ENCODE measurements around the gene GSE1. TPM values are rescaled to one million over a fixed set of nuclear protein-coding genes. Genes with fewer than 3 reads are reported as not detected.

The GSE1 gene
- total and polyA plus RNA-seq, 9 of the 15 experiments (the other 6 are each of a cell fraction or from before 2014, with no cell fraction given), result 12.2 to 244 (median 57.9) TPM

- TF ChIP-seq RBBP5 (IDR thresholded peaks at IDR 0.05; ENCODE audit: borderline replicate concordance, insufficient read depth, low read length, poor library complexity, severe bottlenecking), result peak; percentile 79
- TF ChIP-seq PHF8 (IDR thresholded peaks at IDR 0.05; ENCODE audit: borderline replicate concordance, low read length), result peak; percentile 30; the same call in 1 of the 2 replicates
- TF ChIP-seq TAF9B (IDR thresholded peaks at IDR 0.05; ENCODE audit: partially characterized antibody), result no peak
- TF ChIP-seq ETV6 (IDR thresholded peaks at IDR 0.05; ENCODE audit: borderline replicate concordance in 1 of 2, low read depth in 2 of 2, low read length in 1 of 2), result no peak; a peak in 1 of 4 replicates
- no peak for TF ChIP-seq ETV6 (CRISPR knock-in tag; IDR thresholded peaks at IDR 0.05; ENCODE audit: borderline replicate concordance)
- TF ChIP-seq ZNF586 (CRISPR knock-in tag; conservative IDR thresholded peaks at IDR 0.05), result no peak
- no peak for TF ChIP-seq ZNF79 (CRISPR knock-in tag; IDR thresholded peaks at IDR 0.05; ENCODE audit: low read depth)
- TF ChIP-seq ZNF3 (CRISPR knock-in tag; IDR thresholded peaks at IDR 0.05), result no peak
- no peak for TF ChIP-seq PTTG1 (tag; IDR thresholded peaks at IDR 0.05; ENCODE audit: low read depth)
- no peak for TF ChIP-seq NUFIP1 (IDR thresholded peaks at IDR 0.05; ENCODE audit: partially characterized antibody)
- TF ChIP-seq FOS (IDR thresholded peaks at IDR 0.05; ENCODE audit: extremely low read depth, insufficient read length), result no peak
- no peak; the same call in 1 of the 2 replicates for TF ChIP-seq ZNF311 (CRISPR knock-in tag; IDR thresholded peaks at IDR 0.05)
- TF ChIP-seq, protein P1, sequence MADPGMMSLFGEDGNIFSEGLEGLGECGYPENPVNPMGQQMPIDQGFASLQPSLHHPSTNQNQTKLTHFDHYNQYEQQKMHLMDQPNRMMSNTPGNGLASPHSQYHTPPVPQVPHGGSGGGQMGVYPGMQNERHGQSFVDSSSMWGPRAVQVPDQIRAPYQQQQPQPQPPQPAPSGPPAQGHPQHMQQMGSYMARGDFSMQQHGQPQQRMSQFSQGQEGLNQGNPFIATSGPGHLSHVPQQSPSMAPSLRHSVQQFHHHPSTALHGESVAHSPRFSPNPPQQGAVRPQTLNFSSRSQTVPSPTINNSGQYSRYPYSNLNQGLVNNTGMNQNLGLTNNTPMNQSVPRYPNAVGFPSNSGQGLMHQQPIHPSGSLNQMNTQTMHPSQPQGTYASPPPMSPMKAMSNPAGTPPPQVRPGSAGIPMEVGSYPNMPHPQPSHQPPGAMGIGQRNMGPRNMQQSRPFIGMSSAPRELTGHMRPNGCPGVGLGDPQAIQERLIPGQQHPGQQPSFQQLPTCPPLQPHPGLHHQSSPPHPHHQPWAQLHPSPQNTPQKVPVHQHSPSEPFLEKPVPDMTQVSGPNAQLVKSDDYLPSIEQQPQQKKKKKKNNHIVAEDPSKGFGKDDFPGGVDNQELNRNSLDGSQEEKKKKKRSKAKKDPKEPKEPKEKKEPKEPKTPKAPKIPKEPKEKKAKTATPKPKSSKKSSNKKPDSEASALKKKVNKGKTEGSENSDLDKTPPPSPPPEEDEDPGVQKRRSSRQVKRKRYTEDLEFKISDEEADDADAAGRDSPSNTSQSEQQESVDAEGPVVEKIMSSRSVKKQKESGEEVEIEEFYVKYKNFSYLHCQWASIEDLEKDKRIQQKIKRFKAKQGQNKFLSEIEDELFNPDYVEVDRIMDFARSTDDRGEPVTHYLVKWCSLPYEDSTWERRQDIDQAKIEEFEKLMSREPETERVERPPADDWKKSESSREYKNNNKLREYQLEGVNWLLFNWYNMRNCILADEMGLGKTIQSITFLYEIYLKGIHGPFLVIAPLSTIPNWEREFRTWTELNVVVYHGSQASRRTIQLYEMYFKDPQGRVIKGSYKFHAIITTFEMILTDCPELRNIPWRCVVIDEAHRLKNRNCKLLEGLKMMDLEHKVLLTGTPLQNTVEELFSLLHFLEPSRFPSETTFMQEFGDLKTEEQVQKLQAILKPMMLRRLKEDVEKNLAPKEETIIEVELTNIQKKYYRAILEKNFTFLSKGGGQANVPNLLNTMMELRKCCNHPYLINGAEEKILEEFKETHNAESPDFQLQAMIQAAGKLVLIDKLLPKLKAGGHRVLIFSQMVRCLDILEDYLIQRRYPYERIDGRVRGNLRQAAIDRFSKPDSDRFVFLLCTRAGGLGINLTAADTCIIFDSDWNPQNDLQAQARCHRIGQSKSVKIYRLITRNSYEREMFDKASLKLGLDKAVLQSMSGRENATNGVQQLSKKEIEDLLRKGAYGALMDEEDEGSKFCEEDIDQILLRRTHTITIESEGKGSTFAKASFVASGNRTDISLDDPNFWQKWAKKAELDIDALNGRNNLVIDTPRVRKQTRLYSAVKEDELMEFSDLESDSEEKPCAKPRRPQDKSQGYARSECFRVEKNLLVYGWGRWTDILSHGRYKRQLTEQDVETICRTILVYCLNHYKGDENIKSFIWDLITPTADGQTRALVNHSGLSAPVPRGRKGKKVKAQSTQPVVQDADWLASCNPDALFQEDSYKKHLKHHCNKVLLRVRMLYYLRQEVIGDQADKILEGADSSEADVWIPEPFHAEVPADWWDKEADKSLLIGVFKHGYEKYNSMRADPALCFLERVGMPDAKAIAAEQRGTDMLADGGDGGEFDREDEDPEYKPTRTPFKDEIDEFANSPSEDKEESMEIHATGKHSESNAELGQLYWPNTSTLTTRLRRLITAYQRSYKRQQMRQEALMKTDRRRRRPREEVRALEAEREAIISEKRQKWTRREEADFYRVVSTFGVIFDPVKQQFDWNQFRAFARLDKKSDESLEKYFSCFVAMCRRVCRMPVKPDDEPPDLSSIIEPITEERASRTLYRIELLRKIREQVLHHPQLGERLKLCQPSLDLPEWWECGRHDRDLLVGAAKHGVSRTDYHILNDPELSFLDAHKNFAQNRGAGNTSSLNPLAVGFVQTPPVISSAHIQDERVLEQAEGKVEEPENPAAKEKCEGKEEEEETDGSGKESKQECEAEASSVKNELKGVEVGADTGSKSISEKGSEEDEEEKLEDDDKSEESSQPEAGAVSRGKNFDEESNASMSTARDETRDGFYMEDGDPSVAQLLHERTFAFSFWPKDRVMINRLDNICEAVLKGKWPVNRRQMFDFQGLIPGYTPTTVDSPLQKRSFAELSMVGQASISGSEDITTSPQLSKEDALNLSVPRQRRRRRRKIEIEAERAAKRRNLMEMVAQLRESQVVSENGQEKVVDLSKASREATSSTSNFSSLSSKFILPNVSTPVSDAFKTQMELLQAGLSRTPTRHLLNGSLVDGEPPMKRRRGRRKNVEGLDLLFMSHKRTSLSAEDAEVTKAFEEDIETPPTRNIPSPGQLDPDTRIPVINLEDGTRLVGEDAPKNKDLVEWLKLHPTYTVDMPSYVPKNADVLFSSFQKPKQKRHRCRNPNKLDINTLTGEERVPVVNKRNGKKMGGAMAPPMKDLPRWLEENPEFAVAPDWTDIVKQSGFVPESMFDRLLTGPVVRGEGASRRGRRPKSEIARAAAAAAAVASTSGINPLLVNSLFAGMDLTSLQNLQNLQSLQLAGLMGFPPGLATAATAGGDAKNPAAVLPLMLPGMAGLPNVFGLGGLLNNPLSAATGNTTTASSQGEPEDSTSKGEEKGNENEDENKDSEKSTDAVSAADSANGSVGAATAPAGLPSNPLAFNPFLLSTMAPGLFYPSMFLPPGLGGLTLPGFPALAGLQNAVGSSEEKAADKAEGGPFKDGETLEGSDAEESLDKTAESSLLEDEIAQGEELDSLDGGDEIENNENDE (IDR thresholded peaks at IDR 0.05; ENCODE audit: low read depth, low read length), result no peak
- TF ChIP-seq BMI1 (IDR thresholded peaks at IDR 0.05; ENCODE audit: low read length), result no peak
- TF ChIP-seq RUNX1 (IDR thresholded peaks at IDR 0.05; ENCODE audit: low read depth), result no peak
- peak; percentile 81 for TF ChIP-seq FUS (optimal IDR thresholded peaks at IDR 0.05; ENCODE audit: low read depth, low read length)
- TF ChIP-seq MBD2 (IDR thresholded peaks at IDR 0.05; ENCODE audit: borderline replicate concordance, low read depth), result peak; percentile 23; the same call in 1 of the 2 replicates
- no peak for TF ChIP-seq CREBBP (IDR thresholded peaks at IDR 0.05; ENCODE audit: low read depth, low read length)
Measured at GRCh38 chr16:85612801-85613603, at the start of gene GSE1 (continued).
